HepG2 (cell line): Measurements from ENCODE around the gene DIP2C. TPM values are rescaled to one million over a fixed set of nuclear protein-coding genes. Genes with fewer than 3 reads are reported as not detected.

Experiments used
- AHDC1 ChIP-seq: sonication (generic); formaldehyde crosslinking; IDR thresholded peaks from 2 replicates; pipeline ENCODE4 v1.5.1; 2020; ENCODE audit warnings: mild to moderate bottlenecking, missing genetic modification reagents, borderline replicate concordance
- CEBPG ChIP-seq: IDR thresholded peaks from 2 replicates; pipeline ENCODE4 v1.6.1; 2016
- CREB1 ChIP-seq, 2 experiments: fragments of 450-650 bp in 1 of 2; IDR thresholded peaks; 2 replicates each; pipeline ENCODE4 v1.6.1; 2016 to 2017; ENCODE audit warnings: control low read depth in 1 of 2, mild to moderate bottlenecking in 1 of 2, missing compliant biosample characterization in 1 of 2, missing genetic modification characterization in 1 of 2
- HIC2 ChIP-seq: sonication (generic); formaldehyde crosslinking; IDR thresholded peaks from 2 replicates; pipeline ENCODE4 v1.9.0; 2022; ENCODE audit warnings: low read depth, missing genetic modification reagents
- RERE ChIP-seq: IDR thresholded peaks from 2 replicates; pipeline ENCODE4 v1.6.1; 2016; ENCODE audit warnings: low read depth, missing genetic modification reagents, missing compliant biosample characterization
- SRSF9 ChIP-seq: fragments of 200-400 bp; formaldehyde crosslinking; IDR thresholded peaks from 2 replicates; pipeline ENCODE4 v1.6.1; 2018; ENCODE audit warnings: borderline replicate concordance, mild to moderate bottlenecking, low read depth, low read length; ENCODE audit not compliant: insufficient read depth, poor library complexity, severe bottlenecking
- polyA plus RNA-seq, 8 experiments: library from polyadenylated mRNA; depleted of rRNA in 3 of 8; stranded (reverse) in 7 of 8; unstranded in 1 of 8; fragments of >200 nt; fragmentation: Illumina TruSeq in 4 of 8; extraction: Trizol in 4 of 8; gene quantifications; 2 replicates each; pipeline versions ENCODE4 v1.2.1 to v1.2.3, GENCODE V29; 2011 to 2016; ENCODE audit warnings: low read depth in 4 of 8, missing spikeins in 1 of 8, mixed read lengths in 1 of 8; ENCODE audit not compliant: insufficient read depth in 1 of 8
- total RNA-seq, 5 experiments: library from RNA; depleted of rRNA; stranded (reverse); fragments of >200 nt; fragmentation: Illumina TruSeq; extraction: Trizol; gene quantifications; 2 replicates each; pipeline ENCODE4 v1.2.3, GENCODE V29; 2016; ENCODE audit warnings: low read depth in 1 of 5

Gene DIP2C
- total and polyA plus RNA-seq, 2 of the 13 experiments (the other 11 are each of a cell fraction or from before 2014, with no cell fraction given): 2.2 to 2.7 TPM

- TF ChIP-seq SRSF9 (no peak), CREB1 (IDR thresholded peaks at IDR 0.05) (no peak), CREB1 (CRISPR knock-in tag; IDR thresholded peaks at IDR 0.05) (no peak), RERE (CRISPR knock-in tag) (no peak), HIC2 (CRISPR knock-in tag) (no peak), AHDC1 (no peak), CEBPG (CRISPR knock-in tag) (no peak)
These were observed 325.1 kb downstream of the DIP2C start (continued) for GRCh38 chr10:364267-364775.
